ENCODE results near the gene MRPL36.
"Not testable (repeated sequence)": the region's sequence is repeated elsewhere in the genome, so short reads cannot be mapped to it uniquely, and the experiment has no call there.

MRPL36 gene

GRCh38 chr5:1789834-1790471, 9.7 kb downstream of the MRPL36 start:
- ATAC-seq (ENCODE audit: low read depth) (no peak), DNase-seq (ENCODE audit: low spot score in 2 of 2) (no peak)
- H3K27ac Mint-ChIP-seq: peak overlapping the region; percentile 56
- H3K9me3 Mint-ChIP-seq: no peaks in the 10 kb centered on the region
- H3K27me3 Mint-ChIP-seq: peaks cover 2% of the 10 kb centered on the region
- peaks cover 19% of the 10 kb centered on the region for H3K4me1 Mint-ChIP-seq
- H3K36me3 Mint-ChIP-seq: no peaks in the 10 kb centered on the region
- no peak overlapping the region for H3K4me3 Mint-ChIP-seq

- Mint-ChIP-seq H3K4me1 (peaks cover 19% of the 10 kb centered on the region), H3K27ac (peak overlapping the region; percentile 56)
- not testable (repeated sequence) for H3K9me3 Mint-ChIP-seq; H3K27me3 Mint-ChIP-seq; H3K36me3 Mint-ChIP-seq; H3K4me3 Mint-ChIP-seq; ATAC-seq (ENCODE audit: low read depth); DNase-seq (ENCODE audit: low spot score in 2 of 2)
Observed at GRCh38 chr5:1789438-1789833, 10.2 kb downstream of the MRPL36 start.

GRCh38 chr5:1788828-1789227, 10.8 kb downstream of the MRPL36 start:
- H3K36me3 Mint-ChIP-seq: no peaks in the 10 kb centered on the region
- H3K9me3 Mint-ChIP-seq: no peaks in the 10 kb centered on the region
- H3K27ac Mint-ChIP-seq: no peak overlapping the region
- peaks cover 22% of the 10 kb centered on the region for H3K4me1 Mint-ChIP-seq
- H3K4me3 Mint-ChIP-seq: no peak overlapping the region
- no peak for DNase-seq (ENCODE audit: low spot score in 2 of 2)
- no peak for ATAC-seq (ENCODE audit: low read depth)
- H3K27me3 Mint-ChIP-seq: peaks cover 7% of the 10 kb centered on the region

GRCh38 chr5:1788200-1788599, 11.4 kb downstream of the MRPL36 start:
- Mint-ChIP-seq H3K4me3 (no peak overlapping the region), H3K27me3 (peaks cover 7% of the 10 kb centered on the region), H3K36me3 (no peaks in the 10 kb centered on the region), H3K4me1 (peaks cover 23% of the 10 kb centered on the region), H3K9me3 (no peaks in the 10 kb centered on the region), H3K27ac (no peak overlapping the region)
- DNase-seq (ENCODE audit: low spot score in 2 of 2): no peak
- no peak for ATAC-seq (ENCODE audit: low read depth)

- Mint-ChIP-seq H3K27ac (no peak overlapping the region), H3K9me3 (no peaks in the 10 kb centered on the region), H3K36me3 (no peaks in the 10 kb centered on the region), H3K4me1 (peaks cover 23% of the 10 kb centered on the region), H3K27me3 (peaks cover 10% of the 10 kb centered on the region), H3K4me3 (no peak overlapping the region)
- ATAC-seq (ENCODE audit: low read depth) (no peak), DNase-seq (ENCODE audit: low spot score in 2 of 2) (no peak)
Observed at GRCh38 chr5:1787472-1788047, 12.1 kb downstream of the MRPL36 start.

- peaks cover 10% of the 10 kb centered on the region for H3K27me3 Mint-ChIP-seq
- DNase-seq (ENCODE audit: low spot score in 2 of 2) (no peak), ATAC-seq (ENCODE audit: low read depth) (no peak)
- peaks cover 21% of the 10 kb centered on the region for H3K4me1 Mint-ChIP-seq
- no peaks in the 10 kb centered on the region for H3K36me3 Mint-ChIP-seq
- no peaks in the 10 kb centered on the region for H3K9me3 Mint-ChIP-seq
- H3K4me3 Mint-ChIP-seq: no peak overlapping the region
- H3K27ac Mint-ChIP-seq: no peak overlapping the region
Observed at GRCh38 chr5:1786621-1787471, 12.8 kb downstream of the MRPL36 start.

GRCh38 chr5:1785984-1786383, 13.7 kb downstream of the MRPL36 start:
- Mint-ChIP-seq H3K36me3 (no peaks in the 10 kb centered on the region), H3K27ac (no peak overlapping the region), H3K9me3 (no peaks in the 10 kb centered on the region), H3K27me3 (peaks cover 12% of the 10 kb centered on the region), H3K4me1 (peaks cover 24% of the 10 kb centered on the region), H3K4me3 (no peak overlapping the region)
- DNase-seq (ENCODE audit: low spot score in 2 of 2) (no peak), ATAC-seq (ENCODE audit: low read depth) (no peak)

- Mint-ChIP-seq H3K4me3 (no peak overlapping the region), H3K27me3 (peaks cover 12% of the 10 kb centered on the region), H3K9me3 (no peaks in the 10 kb centered on the region), H3K27ac (no peak overlapping the region), H3K4me1 (peaks cover 24% of the 10 kb centered on the region), H3K36me3 (no peaks in the 10 kb centered on the region)
- DNase-seq (ENCODE audit: low spot score in 2 of 2) (no peak), ATAC-seq (ENCODE audit: low read depth) (no peak)
Observed at GRCh38 chr5:1785062-1785461, 14.6 kb downstream of the MRPL36 start.

GRCh38 chr5:1784197-1785050, 15.2 kb downstream of the MRPL36 start:
- no peak for ATAC-seq (ENCODE audit: low read depth)
- H3K27ac Mint-ChIP-seq: no peak overlapping the region
- H3K4me1 Mint-ChIP-seq: peaks cover 22% of the 10 kb centered on the region
- peaks cover 12% of the 10 kb centered on the region for H3K27me3 Mint-ChIP-seq
- H3K9me3 Mint-ChIP-seq: no peaks in the 10 kb centered on the region
- H3K4me3 Mint-ChIP-seq: peak overlapping the region; percentile 6
- no peaks in the 10 kb centered on the region for H3K36me3 Mint-ChIP-seq
- no peak for DNase-seq (ENCODE audit: low spot score in 2 of 2)

GRCh38 chr5:1783216-1783554, 16.5 kb downstream of the MRPL36 start:
- DNase-seq (ENCODE audit: low spot score in 2 of 2) (no peak), ATAC-seq (ENCODE audit: low read depth) (peak; percentile 84)
- H3K9me3 Mint-ChIP-seq: no peaks in the 10 kb centered on the region
- H3K4me1 Mint-ChIP-seq: peaks cover 22% of the 10 kb centered on the region
- H3K36me3 Mint-ChIP-seq: no peaks in the 10 kb centered on the region
- H3K27me3 Mint-ChIP-seq: peaks cover 12% of the 10 kb centered on the region
- H3K27ac Mint-ChIP-seq: peak overlapping the region; percentile 69
- peak overlapping the region; percentile 59 for H3K4me3 Mint-ChIP-seq

GRCh38 chr5:1782385-1783215, 17.0 kb downstream of the MRPL36 start:
- Mint-ChIP-seq H3K4me1 (peaks cover 22% of the 10 kb centered on the region), H3K36me3 (no peaks in the 10 kb centered on the region), H3K4me3 (peak overlapping the region; percentile 59), H3K27ac (peak overlapping the region; percentile 69), H3K9me3 (no peaks in the 10 kb centered on the region), H3K27me3 (peaks cover 10% of the 10 kb centered on the region)
- DNase-seq (ENCODE audit: low spot score in 2 of 2): no peak
- peak; percentile 7 for ATAC-seq (ENCODE audit: low read depth)

- Mint-ChIP-seq H3K9me3 (no peaks in the 10 kb centered on the region), H3K4me1 (peaks cover 22% of the 10 kb centered on the region), H3K27ac (no peak overlapping the region), H3K4me3 (peak overlapping the region; percentile 59), H3K36me3 (no peaks in the 10 kb centered on the region), H3K27me3 (peaks cover 13% of the 10 kb centered on the region)
- ATAC-seq (ENCODE audit: low read depth) (no peak), DNase-seq (ENCODE audit: low spot score in 2 of 2) (no peak)
Observed at GRCh38 chr5:1781726-1782384, 17.8 kb downstream of the MRPL36 start.

GRCh38 chr5:1781107-1781506, 18.5 kb downstream of the MRPL36 start:
- DNase-seq (ENCODE audit: low spot score in 2 of 2): no peak
- H3K9me3 Mint-ChIP-seq: no peaks in the 10 kb centered on the region
- H3K4me1 Mint-ChIP-seq: peaks cover 22% of the 10 kb centered on the region
- ATAC-seq (ENCODE audit: low read depth): no peak
- H3K4me3 Mint-ChIP-seq: no peak overlapping the region
- no peak overlapping the region for H3K27ac Mint-ChIP-seq
- peaks cover 13% of the 10 kb centered on the region for H3K27me3 Mint-ChIP-seq
- H3K36me3 Mint-ChIP-seq: no peaks in the 10 kb centered on the region
